Vagina (tissue), 2 donors: ENCODE results near the gene TSPAN14. TPM values are rescaled to one million over a fixed set of nuclear protein-coding genes. Genes with fewer than 3 reads are reported as not detected.

Experiments
- DNase-seq, 2 donors: peaks; one replicate each; pipeline ENCODE4 v3.0.0-alpha.2; 2017; ENCODE audit errors: extremely low spot score in 2 of 2
- H3K27ac ChIP-seq: fragments of 200-600 bp; sonication (generic); one replicate; pipeline ENCODE4 v1.5.1; 2019
- H3K27me3 ChIP-seq: fragments of 200-600 bp; sonication (generic); one replicate; pipeline ENCODE4 v1.5.1; 2019
- H3K36me3 ChIP-seq, 2 donors: fragments of 200-600 bp; sonication (generic); one replicate each; pipeline ENCODE4 v1.5.1; 2017 to 2019
- H3K4me1 ChIP-seq: fragments of 200-600 bp; sonication (generic); one replicate; pipeline ENCODE4 v1.5.1; 2019
- H3K4me3 ChIP-seq, 2 donors: fragments of 200-600 bp; sonication (generic); 1 replicate in 1 of 2; 2 replicates in 1 of 2; pipeline ENCODE4 v1.5.1; 2016 to 2019
- H3K9me3 ChIP-seq: fragments of 200-600 bp; sonication (generic); one replicate; pipeline ENCODE4 v1.5.1; 2019
- POLR2A ChIP-seq, 2 donors: fragments of 450-650 bp; IDR thresholded peaks; one replicate each; pipeline ENCODE4 v1.6.1; 2017; ENCODE audit warnings: antibody characterized with exemption in 2 of 2, mild to moderate bottlenecking in 2 of 2, moderate library complexity in 2 of 2
- POLR2AphosphoS5 ChIP-seq, 2 donors: sonication (generic); formaldehyde crosslinking; IDR thresholded peaks; one replicate each; pipeline ENCODE4 v1.9.0; 2017; ENCODE audit warnings: antibody characterized with exemption in 2 of 2, mild to moderate bottlenecking in 2 of 2, low read depth in 1 of 2; ENCODE audit not compliant: insufficient read depth in 1 of 2
- intact Hi-C: fragments of 100-400 bp; cut with DNase I; formaldehyde crosslinking; loops from one replicate; pipeline ENCODE4 v1.15.1; 2023
- total RNA-seq: library from RNA; depleted of rRNA; stranded (reverse); fragments of >200 nt; gene quantifications from one replicate; pipeline ENCODE4 v1.2.3, GENCODE V29; 2016
- TF ChIP-seq, protein P1 (sequence below), 3 experiments: fragments of 450-650 bp in 2 of 3; fragments of 200-600 bp in 1 of 3; sonication (generic) in 1 of 3; IDR thresholded peaks; one replicate each; pipeline ENCODE4 v1.5.1; 2017 to 2019; ENCODE audit warnings: antibody characterized with exemption in 3 of 3, mild to moderate bottlenecking in 2 of 3, moderate library complexity in 2 of 3

Gene TSPAN14
- total RNA-seq, 1 donor from 2014 or later = 98.0 TPM

DNA sequence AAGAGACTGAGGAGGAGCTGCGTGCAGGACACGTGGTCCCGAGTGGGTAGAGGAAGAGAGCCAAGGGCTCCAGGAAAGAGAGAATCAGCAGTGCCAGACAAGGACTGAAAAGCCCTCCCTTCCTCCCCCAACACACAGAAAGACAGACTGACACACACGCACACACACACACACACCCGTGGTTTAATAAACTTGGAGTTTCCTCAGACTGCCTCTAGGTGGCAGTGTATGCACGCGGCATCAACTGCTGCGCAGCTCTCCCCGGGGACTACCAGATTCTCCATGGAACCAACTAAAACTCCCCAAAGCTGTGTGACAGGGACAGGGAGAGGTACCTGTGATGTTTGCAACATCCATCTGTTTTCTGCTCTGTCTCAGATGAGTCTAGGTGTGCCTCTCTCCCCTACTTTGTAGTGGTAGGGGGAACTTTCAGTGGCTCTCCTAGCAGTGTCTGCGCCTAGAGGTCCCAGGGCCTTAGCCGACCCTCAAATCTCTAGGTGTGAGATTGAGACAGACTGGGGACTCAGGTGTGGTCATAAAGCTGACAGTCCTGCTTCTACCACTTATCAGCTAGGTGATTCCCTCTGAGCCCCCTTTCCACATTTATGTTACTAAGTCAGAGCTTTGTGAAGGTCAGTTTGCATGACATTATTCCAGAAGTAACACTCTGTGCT lies 9.3 kb upstream of the TSPAN14 start:
- H3K4me3 ChIP-seq = no peak overlapping the region
- H3K36me3 ChIP-seq = no peaks in the 10 kb centered on the region
- H3K9me3 ChIP-seq = no peaks in the 10 kb centered on the region
- no peak for DNase-seq
- intact Hi-C loops = loop anchor here (5.0 kb wide), 1 partner anchor 58 kb away; no protein-coding TSS in a partner anchor
- no peak overlapping the region for H3K27ac ChIP-seq
- peaks cover 24% of the 10 kb centered on the region for H3K4me1 ChIP-seq
- no peaks in the 10 kb centered on the region for H3K27me3 ChIP-seq
- TF ChIP-seq, protein P1, sequence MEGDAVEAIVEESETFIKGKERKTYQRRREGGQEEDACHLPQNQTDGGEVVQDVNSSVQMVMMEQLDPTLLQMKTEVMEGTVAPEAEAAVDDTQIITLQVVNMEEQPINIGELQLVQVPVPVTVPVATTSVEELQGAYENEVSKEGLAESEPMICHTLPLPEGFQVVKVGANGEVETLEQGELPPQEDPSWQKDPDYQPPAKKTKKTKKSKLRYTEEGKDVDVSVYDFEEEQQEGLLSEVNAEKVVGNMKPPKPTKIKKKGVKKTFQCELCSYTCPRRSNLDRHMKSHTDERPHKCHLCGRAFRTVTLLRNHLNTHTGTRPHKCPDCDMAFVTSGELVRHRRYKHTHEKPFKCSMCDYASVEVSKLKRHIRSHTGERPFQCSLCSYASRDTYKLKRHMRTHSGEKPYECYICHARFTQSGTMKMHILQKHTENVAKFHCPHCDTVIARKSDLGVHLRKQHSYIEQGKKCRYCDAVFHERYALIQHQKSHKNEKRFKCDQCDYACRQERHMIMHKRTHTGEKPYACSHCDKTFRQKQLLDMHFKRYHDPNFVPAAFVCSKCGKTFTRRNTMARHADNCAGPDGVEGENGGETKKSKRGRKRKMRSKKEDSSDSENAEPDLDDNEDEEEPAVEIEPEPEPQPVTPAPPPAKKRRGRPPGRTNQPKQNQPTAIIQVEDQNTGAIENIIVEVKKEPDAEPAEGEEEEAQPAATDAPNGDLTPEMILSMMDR (IDR thresholded peaks at IDR 0.05) = peak in 2 of 3 experiments; percentile 37 to 62
- no peak for TF ChIP-seq POLR2AphosphoS5 (IDR thresholded peaks at IDR 0.05; ENCODE audit: insufficient read depth in 1 of 2, low read depth in 1 of 2)
- TF ChIP-seq POLR2A (IDR thresholded peaks at IDR 0.05) = no peak

DNA sequence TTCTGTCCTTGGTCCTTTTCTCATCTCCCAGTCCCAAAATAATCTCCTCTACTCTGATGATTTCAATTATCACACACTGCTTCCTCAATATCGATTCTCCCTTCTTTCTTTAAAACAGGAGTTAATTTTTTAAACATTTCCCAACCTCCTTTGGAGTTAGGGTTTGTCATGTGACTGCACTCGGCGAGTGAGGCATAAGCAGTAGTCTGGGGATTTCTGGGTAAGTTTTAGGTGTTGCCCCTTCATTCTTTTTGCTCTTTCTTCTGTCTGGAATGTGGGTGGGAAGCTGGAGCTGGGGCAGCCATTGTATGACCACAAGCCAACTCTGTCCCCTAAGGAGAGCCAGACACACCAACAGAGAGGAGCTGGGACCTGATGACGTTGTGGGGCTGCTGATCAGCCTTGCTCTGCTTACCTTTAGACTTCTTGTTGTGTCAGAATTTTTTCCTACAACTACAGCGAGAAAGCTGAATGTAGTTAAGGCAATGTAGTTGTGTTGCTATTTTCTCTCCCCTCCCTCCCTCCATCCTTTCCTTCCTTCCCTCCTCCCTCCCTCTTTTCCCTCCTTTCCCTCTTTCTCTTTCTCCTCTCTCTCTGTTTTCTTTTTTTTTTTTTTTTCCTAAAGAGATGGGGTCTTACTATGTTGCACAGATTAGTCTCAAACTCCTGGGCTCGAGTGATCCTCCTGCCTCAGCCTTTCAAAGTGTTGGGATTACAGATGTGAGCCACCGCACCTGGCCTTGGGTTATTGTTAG lies 6.5 kb upstream of the TSPAN14 start:
- no peaks in the 10 kb centered on the region for H3K9me3 ChIP-seq
- DNase-seq = no peak
- intact Hi-C loops = loop anchor here (5.0 kb wide), 1 partner anchor 55 kb away; no protein-coding TSS in a partner anchor
- no peak overlapping the region for H3K4me3 ChIP-seq
- H3K36me3 ChIP-seq = no peaks in the 10 kb centered on the region
- H3K4me1 ChIP-seq = peaks cover 30% of the 10 kb centered on the region
- H3K27ac ChIP-seq = no peak overlapping the region
- no peak for TF ChIP-seq POLR2AphosphoS5 (IDR thresholded peaks at IDR 0.05; ENCODE audit: insufficient read depth in 1 of 2, low read depth in 1 of 2)
- TF ChIP-seq, protein P1 (IDR thresholded peaks at IDR 0.05) = no peak
- TF ChIP-seq POLR2A (IDR thresholded peaks at IDR 0.05) = no peak
- H3K27me3 ChIP-seq = no peaks in the 10 kb centered on the region

DNA sequence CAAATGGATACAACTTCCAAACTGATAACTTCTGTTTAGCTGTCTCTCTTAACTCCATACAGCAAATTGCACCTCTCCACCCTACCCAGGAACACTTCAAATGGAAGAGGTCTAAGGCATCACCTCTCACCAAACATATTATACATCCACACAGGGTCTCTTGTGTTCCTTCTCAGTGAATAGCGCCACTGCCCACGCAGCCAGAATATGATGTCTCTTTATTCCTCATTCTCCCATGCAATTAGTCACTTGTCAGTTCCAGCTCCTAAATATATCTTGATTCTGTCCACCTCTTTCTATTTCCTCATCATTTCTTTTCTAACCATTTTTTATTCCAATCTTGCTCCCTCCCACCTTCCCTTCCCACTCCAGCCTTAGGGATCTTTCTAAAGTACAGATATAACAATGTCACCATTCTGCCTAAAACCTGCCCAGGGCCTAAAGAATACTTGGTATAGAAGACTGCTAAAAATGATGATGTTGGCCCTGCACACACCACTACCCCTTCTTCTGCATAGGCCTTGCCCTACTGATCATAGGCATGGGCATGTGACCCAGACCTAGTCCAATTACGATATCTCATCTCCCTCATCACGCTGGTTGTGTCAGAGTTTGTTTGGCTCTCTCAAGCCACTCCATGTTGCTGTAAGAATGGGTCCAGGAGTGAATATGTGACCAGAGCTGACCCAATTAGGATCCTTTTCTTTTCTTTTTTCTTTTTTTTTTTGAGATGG lies 5.7 kb upstream of the TSPAN14 start:
- no peak overlapping the region for H3K27ac ChIP-seq
- TF ChIP-seq POLR2AphosphoS5 (IDR thresholded peaks at IDR 0.05; ENCODE audit: insufficient read depth in 1 of 2, low read depth in 1 of 2) (no peak), POLR2A (IDR thresholded peaks at IDR 0.05) (no peak)
- TF ChIP-seq, protein P1 (IDR thresholded peaks at IDR 0.05) = no peak
- intact Hi-C loops = loop anchor here (5.0 kb wide), 1 partner anchor 54 kb away; no protein-coding TSS in a partner anchor
- H3K36me3 ChIP-seq = no peaks in the 10 kb centered on the region
- no peak overlapping the region for H3K4me3 ChIP-seq
- peaks cover 31% of the 10 kb centered on the region for H3K4me1 ChIP-seq
- no peaks in the 10 kb centered on the region for H3K9me3 ChIP-seq
- H3K27me3 ChIP-seq = no peaks in the 10 kb centered on the region
- no peak for DNase-seq

DNA sequence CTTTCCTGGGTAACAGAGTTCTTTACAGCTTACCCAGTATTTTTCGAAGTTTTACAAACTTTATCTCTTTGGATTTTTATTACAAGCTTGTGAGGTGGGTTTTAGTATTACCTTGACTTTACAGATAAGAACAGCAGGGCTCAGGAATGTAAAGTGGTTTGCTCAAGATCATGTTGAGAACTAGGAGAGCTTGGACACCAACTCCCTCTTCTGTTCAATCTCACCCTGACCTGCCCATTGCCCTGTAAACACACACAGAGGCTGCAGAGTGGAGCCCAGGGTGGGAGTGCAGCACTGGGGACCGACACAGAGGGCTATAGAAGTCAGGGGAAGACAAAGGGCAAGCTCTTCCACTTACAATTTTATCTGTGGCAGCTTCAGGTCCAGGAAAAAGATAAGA lies 4.6 kb upstream of the TSPAN14 start:
- Histone ChIP-seq H3K27ac (no peak overlapping the region), H3K9me3 (no peaks in the 10 kb centered on the region), H3K36me3 (no peaks in the 10 kb centered on the region), H3K27me3 (no peaks in the 10 kb centered on the region), H3K4me1 (peaks cover 22% of the 10 kb centered on the region), H3K4me3 (no peak overlapping the region)
- DNase-seq = no peak
- no peak for TF ChIP-seq POLR2AphosphoS5 (IDR thresholded peaks at IDR 0.05; ENCODE audit: insufficient read depth in 1 of 2, low read depth in 1 of 2)
- TF ChIP-seq, protein P1 (IDR thresholded peaks at IDR 0.05) = no peak
- no peak for TF ChIP-seq POLR2A (IDR thresholded peaks at IDR 0.05)
- intact Hi-C loops = loop anchor here (5.0 kb wide), 1 partner anchor 53 kb away; no protein-coding TSS in a partner anchor
